Spinal cord (tissue), 10 donors: ENCODE results near the gene FYN. TPM values are rescaled to one million over a fixed set of nuclear protein-coding genes. Genes with fewer than 3 reads are reported as not detected.

ENCODE experiments used
- DNase-seq, 6 donors: peaks; one replicate each; pipeline versions ENCODE4 v3.0.0 to v3.0.0-alpha.2; 2013 to 2015; ENCODE audit warnings: low spot score in 6 of 6, low read depth in 4 of 6
- H3K27ac ChIP-seq: one replicate; pipeline ENCODE4 v1.5.1; 2013; ENCODE audit warnings: low read depth, low read length, control low read depth
- H3K27me3 ChIP-seq: one replicate; pipeline ENCODE4 v1.6.1; 2013; ENCODE audit warnings: low read length; ENCODE audit not compliant: control insufficient read depth, insufficient read depth
- H3K36me3 ChIP-seq: one replicate; pipeline ENCODE4 v1.6.1; 2013; ENCODE audit warnings: low read length; ENCODE audit not compliant: control insufficient read depth, insufficient read depth
- H3K4me1 ChIP-seq: one replicate; pipeline ENCODE4 v1.6.1; 2013; ENCODE audit warnings: low read length; ENCODE audit not compliant: control insufficient read depth, insufficient read depth
- H3K4me3 ChIP-seq: one replicate; pipeline ENCODE4 v1.5.1; 2013; ENCODE audit warnings: low read depth, low read length, control low read depth
- H3K9me3 ChIP-seq: one replicate; pipeline ENCODE4 v1.6.1; 2013; ENCODE audit warnings: low read length; ENCODE audit not compliant: control insufficient read depth, insufficient read depth
- WGBS: methylation state at CpG from one replicate; pipeline ENCODE4 v1.1.5; 2013; ENCODE audit warnings: missing lambda C conversion rate; ENCODE audit not compliant: insufficient coverage; 5-methylcytosine and 5-hydroxymethylcytosine counted together
- polyA plus RNA-seq, 2 donors: library from polyadenylated mRNA; unstranded; fragments of 120-200 nt; gene quantifications; one replicate each; pipeline ENCODE4 v1.2.1, GENCODE V29; 2013; ENCODE audit not compliant: insufficient read length in 2 of 2
- total RNA-seq, 2 donors: library from RNA; depleted of rRNA in 1 of 2; stranded (reverse); fragments of 120-200 nt in 1 of 2; fragments of >200 nt in 1 of 2; gene quantifications; one replicate each; pipeline versions ENCODE4 v1.2.3 to v1.2.4, GENCODE V29; 2013 to 2014
- donor health status: healthy.

Gene FYN
- total and polyA plus RNA-seq, 4 donors: 273 to 730 (median 476) TPM

DNA sequence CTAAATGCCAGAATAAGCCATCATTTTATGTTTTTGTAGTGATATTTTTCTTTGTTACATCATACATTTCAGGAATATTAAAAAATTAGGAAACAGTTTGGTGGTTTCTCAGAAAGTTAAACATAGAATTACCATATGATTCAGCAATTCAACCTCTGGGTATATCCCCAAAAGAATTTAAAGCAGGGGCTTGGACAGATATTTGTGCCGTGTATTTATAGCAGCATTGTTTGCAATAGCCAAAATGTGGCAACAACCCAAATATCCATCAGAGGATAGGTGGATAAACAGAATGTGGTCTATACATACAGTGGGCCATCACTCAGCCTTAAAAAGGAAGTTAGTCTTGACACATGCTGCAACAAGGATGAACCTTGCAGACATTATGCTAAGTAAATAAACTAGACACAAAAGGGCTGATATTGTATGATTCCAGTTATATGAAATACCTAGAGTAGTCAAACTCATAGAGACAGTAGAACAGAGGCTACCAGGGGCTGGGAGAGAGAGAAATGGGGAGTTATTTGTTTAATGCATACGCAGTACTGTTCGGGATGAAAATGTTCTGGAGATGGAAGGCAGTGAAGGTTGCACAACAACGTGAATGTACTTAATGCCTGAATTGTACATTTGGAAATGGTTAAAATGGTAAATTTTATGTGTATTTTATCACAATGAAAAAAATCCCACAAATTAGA, 248.7 kb downstream of the FYN start:
- Histone ChIP-seq H3K27ac (no peak overlapping the region), H3K27me3 (no peaks in the 10 kb centered on the region), H3K9me3 (no peaks in the 10 kb centered on the region), H3K36me3 (no peaks in the 10 kb centered on the region), H3K4me1 (peaks cover 17% of the 10 kb centered on the region), H3K4me3 (no peak overlapping the region)
- DNase-seq: no peak
- 100% methylated on average over 2 of the region's 4 CpGs for WGBS

DNA sequence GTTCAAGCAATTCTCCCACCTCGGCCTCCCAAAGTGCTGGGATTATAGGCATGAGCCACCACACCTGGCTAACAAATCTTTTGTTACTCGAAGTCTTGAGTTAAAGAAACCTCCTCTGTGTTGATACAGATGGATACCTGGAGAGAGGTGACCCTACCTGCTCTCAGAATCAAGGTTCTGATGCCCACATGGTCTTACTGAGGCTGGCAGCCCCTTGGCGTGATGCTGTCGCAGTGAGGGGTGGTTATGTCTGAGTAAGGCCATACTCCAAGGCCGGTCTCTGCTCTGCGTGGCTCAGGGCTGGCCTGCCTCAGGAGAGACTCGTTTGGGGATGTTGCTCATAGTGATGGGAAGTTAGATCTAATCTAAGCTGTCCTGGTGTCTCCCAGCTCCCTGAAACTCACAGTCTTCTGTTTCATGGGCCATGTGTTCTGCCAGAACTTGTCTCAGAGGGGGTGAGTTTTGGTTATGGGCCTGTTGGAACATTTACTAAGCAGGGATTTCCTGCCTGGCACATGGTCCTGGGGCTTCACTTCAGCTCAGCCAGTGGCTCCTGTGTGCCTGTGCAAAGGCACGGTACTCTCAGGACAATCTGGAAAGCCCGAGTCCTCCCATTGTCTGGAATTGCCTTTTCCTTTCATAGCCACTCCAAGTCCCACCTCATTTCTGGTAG, 250.1 kb downstream of the FYN start:
- Histone ChIP-seq H3K9me3 (no peaks in the 10 kb centered on the region), H3K4me1 (peaks cover 17% of the 10 kb centered on the region), H3K4me3 (no peak overlapping the region), H3K27me3 (no peaks in the 10 kb centered on the region), H3K36me3 (no peaks in the 10 kb centered on the region), H3K27ac (no peak overlapping the region)
- DNase-seq: no peak
- WGBS: 88% methylated on average over 8 of the region's 9 CpGs

DNA sequence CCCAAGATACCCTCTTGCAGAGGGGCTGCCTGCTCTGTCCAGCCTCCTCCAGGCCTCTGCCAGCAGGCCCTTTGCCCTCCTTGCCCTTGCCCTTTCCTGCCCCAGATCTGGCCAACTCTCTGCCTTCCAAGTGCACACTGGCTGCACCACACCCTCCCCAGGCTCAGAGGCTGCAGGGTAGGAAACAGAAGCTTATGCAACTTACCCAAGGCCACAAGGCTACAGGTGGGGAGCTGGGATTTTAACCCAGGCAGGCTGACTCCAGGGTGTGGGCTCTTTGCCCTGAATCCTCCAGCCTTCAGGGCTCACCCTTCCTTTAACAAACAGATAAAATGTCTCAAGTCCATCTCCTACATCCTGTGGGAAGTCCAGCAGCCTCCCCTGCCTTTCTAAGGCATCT, 253.1 kb downstream of the FYN start:
- no peaks in the 10 kb centered on the region for H3K36me3 ChIP-seq
- H3K27ac ChIP-seq: no peak overlapping the region
- no peak overlapping the region for H3K4me3 ChIP-seq
- H3K9me3 ChIP-seq: no peaks in the 10 kb centered on the region
- no peaks in the 10 kb centered on the region for H3K27me3 ChIP-seq
- DNase-seq: no peak
- peaks cover 2% of the 10 kb centered on the region for H3K4me1 ChIP-seq

DNA sequence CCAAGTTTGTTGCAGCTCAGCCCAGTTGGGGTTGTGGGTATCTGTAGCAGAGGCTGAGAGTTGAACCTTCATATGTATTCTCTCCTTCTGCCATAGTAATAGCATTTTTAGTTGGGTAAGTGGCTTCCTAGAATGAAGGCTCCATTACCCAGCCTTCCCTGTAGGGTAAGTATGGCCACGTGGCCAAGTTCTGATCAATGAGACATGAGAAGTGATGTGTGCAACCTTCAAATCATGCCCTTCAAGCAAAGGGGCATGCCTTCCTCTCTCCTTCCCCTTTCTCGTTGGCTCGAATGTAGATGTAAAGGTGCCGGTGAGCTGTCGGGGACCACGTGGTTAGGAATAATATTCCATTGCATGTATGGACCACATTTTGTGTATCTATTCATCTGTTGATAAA, 254.8 kb downstream of the FYN start:
- WGBS: 89% methylated on average over 1 of the region's 6 CpGs
- Histone ChIP-seq H3K4me3 (no peak overlapping the region), H3K4me1 (peaks cover 3% of the 10 kb centered on the region), H3K36me3 (no peaks in the 10 kb centered on the region), H3K27me3 (no peaks in the 10 kb centered on the region), H3K27ac (no peak overlapping the region), H3K9me3 (no peaks in the 10 kb centered on the region)
- no peak for DNase-seq

DNA sequence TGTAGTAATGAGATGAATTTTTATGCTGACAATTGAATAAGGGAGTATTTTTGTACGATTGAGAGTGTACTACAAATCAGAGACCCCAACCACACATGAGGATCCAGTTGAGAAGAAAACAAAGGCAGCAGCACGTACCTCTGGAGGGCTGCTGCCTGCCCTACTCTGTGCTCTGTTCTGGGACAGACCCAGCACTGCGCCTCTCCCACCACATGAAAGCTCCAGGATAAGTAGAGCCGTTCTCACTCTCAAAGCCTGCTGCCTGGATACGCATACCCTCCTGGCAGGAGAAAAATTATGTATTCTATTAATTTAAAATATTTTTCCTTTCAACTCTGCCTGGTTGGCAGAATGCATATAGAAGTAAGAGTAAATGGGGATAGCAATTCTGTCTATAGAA, 256.1 kb downstream of the FYN start:
- no peak overlapping the region for H3K4me3 ChIP-seq
- H3K9me3 ChIP-seq: no peaks in the 10 kb centered on the region
- H3K27ac ChIP-seq: no peak overlapping the region
- WGBS: 86% methylated on average over 1 of the region's 5 CpGs
- H3K36me3 ChIP-seq: no peaks in the 10 kb centered on the region
- no peak for DNase-seq
- H3K27me3 ChIP-seq: no peaks in the 10 kb centered on the region
- peaks cover 3% of the 10 kb centered on the region for H3K4me1 ChIP-seq

DNA sequence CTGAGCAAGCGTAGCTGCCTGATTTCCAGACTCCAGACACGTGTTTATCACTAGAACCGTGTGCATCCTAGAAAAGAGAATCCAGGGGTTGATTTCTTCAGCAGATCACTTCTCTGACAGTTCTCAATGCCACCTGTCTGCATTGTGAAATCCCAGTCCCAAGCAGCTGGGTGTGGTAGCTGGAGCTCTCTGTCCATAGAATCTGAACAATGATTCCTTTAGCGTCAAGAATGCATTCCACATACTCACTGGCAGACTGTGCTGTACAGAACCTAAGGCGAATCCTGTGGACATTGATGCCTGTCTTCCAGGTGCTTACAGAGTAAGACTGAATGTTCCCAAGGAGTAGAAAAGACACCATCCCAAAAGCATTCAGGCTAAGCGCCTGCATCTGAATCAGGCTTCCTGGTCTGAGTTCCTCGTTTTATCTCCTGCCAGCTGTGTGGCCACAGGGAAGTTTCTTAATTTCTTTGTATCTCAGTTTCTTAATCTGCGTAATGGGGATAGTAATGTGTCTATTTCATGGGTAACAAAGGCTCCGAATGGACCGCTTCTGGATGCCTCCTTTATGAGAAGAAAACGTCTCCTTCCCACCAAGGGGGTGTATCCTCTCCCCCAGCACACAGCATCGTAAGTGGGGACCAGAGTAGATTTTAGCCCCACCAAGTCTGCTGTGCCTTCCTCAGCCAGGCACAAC, 257.2 kb downstream of the FYN start:
- Histone ChIP-seq H3K4me1 (peaks cover 3% of the 10 kb centered on the region), H3K27me3 (no peaks in the 10 kb centered on the region), H3K9me3 (no peaks in the 10 kb centered on the region), H3K27ac (no peak overlapping the region), H3K36me3 (no peaks in the 10 kb centered on the region), H3K4me3 (no peak overlapping the region)
- no peak for DNase-seq
- WGBS: 59% methylated on average over 5 of the region's 12 CpGs

DNA sequence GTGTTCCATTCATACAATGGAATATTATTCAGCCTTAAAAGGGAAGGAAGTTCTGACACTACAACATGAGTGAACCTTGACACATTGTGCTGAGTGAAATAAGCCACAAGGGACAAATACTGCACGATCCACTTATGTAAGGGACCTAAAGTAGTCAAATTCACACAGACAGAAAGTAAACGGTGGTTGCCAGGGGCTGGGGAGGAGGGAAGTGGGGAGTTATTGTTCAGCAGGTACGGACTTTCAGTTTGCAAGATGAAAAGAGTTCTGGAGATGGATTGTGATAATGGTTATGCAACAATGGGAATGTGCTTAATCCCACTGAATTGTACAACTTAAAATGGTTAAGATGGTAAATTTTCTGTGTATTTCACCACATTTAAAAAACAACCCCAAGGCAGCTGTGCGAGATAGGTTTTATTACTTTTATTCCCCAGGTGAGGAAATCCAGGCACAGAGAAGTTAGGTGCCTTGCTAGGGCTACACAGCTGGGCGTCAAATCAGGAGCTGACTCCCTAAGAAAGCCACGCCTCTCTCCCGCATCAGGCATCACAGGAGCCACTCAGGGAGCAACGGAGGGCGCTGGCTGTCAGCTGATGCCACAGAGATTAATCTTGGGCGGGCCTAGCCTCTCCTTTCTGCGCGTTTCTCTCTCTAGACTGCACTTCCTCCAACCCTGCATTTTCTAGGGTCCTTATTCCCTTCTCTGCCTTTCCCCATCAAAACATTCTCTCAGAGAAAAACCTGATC, 258.2 kb downstream of the FYN start:
- no peaks in the 10 kb centered on the region for H3K9me3 ChIP-seq
- peak in 1 of 6 donors; percentile 65 for DNase-seq
- WGBS: 38% methylated on average over 11 of the region's 12 CpGs
- no peak overlapping the region for H3K27ac ChIP-seq
- peaks cover 3% of the 10 kb centered on the region for H3K4me1 ChIP-seq
- no peaks in the 10 kb centered on the region for H3K27me3 ChIP-seq
- H3K36me3 ChIP-seq: no peaks in the 10 kb centered on the region
- H3K4me3 ChIP-seq: no peak overlapping the region

DNA sequence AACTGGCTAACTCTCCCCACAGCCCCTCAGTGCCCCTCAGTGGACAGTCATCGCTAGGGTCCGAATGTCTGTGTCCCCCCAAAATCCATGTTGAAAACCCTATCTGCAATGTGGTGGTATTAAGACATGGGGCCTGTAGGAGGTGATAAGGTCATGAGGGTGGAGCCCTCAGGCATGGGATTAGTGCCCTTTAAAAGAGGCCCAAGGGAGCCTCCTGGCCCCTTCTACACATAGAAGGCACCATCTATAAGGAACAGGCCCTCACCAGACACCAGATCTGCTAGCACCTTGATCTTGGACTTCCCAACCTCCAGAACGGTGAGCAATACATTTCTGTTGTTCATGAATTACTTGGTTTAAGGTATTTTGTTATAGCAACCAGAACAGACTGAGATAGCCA, 260.9 kb downstream of the FYN start:
- H3K4me3 ChIP-seq: no peak overlapping the region
- H3K27ac ChIP-seq: no peak overlapping the region
- WGBS: no CpG with 5 or more reads among the region's 3 CpGs
- H3K27me3 ChIP-seq: no peaks in the 10 kb centered on the region
- DNase-seq: no peak
- H3K9me3 ChIP-seq: no peaks in the 10 kb centered on the region
- H3K4me1 ChIP-seq: peaks cover 3% of the 10 kb centered on the region
- no peaks in the 10 kb centered on the region for H3K36me3 ChIP-seq

DNA sequence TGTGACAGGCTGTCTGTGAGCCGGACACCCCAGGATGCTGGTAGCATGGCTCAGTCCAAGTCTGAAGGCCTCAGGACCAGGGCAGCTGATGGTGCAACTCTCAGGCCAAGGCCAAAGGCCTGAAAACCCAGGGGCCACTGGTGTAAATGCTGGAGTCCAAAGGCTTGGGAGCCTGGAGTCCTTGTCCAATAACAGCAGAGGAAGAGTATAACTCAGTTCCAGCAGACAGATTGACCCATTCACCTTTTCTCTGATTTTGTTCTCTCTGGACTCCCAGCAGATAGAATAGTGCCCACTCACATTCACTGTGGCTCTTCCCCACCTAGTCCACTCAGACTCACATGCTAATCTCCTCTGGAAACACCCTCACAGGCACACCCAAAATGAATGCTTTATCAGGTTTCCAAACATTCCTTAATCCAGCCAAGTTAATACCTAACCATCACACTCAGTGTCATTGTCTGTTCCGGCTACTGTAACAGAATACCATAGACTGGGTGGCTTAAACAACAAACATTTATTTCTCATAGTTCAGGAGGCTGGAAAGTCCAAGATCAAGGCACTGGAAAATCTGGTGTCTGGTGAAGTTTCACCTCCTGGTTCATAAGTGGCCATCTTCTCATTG, 262.6 kb downstream of the FYN start:
- no peaks in the 10 kb centered on the region for H3K27me3 ChIP-seq
- H3K9me3 ChIP-seq: no peaks in the 10 kb centered on the region
- 100% methylated on average over 1 of the region's 2 CpGs for WGBS
- no peaks in the 10 kb centered on the region for H3K36me3 ChIP-seq
- H3K4me1 ChIP-seq: peaks cover 18% of the 10 kb centered on the region
- DNase-seq: no peak
- no peak overlapping the region for H3K27ac ChIP-seq
- no peak overlapping the region for H3K4me3 ChIP-seq
